Nephron progenitor cell (in vitro differentiated cells): Measurements from ENCODE around the gene CDC42SE2.

Experiments
- DNase-seq: peaks from one replicate; pipeline ENCODE4 v3.0.0; 2021
- H3K27ac Mint-ChIP-seq: 2 replicates; pipeline ENCODE4 v1.8.0; 2021; ENCODE audit warnings: mild to moderate bottlenecking, moderate library complexity, mixed read lengths
- H3K27me3 Mint-ChIP-seq: 2 replicates; pipeline ENCODE4 v1.8.0; 2021; ENCODE audit warnings: mild to moderate bottlenecking, low read depth, mixed read lengths; ENCODE audit not compliant: poor library complexity
- H3K36me3 Mint-ChIP-seq: 2 replicates; pipeline ENCODE4 v1.8.0; 2021; ENCODE audit warnings: low read depth, mixed read lengths
- H3K4me1 Mint-ChIP-seq: 2 replicates; pipeline ENCODE4 v1.8.0; 2021; ENCODE audit warnings: mixed read lengths
- H3K4me3 Mint-ChIP-seq: 2 replicates; pipeline ENCODE4 v1.8.0; 2021; ENCODE audit warnings: mild to moderate bottlenecking, moderate library complexity, mixed read lengths
- H3K9me3 Mint-ChIP-seq: 2 replicates; pipeline ENCODE4 v1.8.0; 2021; ENCODE audit warnings: mild to moderate bottlenecking, moderate library complexity, mixed read lengths
- CTCF ChIP-seq: fragments of 200-600 bp; sonication (generic); IDR thresholded peaks from 2 replicates; pipeline ENCODE4 v1.5.0; 2021; ENCODE audit warnings: antibody characterized with exemption

Gene CDC42SE2

DNA sequence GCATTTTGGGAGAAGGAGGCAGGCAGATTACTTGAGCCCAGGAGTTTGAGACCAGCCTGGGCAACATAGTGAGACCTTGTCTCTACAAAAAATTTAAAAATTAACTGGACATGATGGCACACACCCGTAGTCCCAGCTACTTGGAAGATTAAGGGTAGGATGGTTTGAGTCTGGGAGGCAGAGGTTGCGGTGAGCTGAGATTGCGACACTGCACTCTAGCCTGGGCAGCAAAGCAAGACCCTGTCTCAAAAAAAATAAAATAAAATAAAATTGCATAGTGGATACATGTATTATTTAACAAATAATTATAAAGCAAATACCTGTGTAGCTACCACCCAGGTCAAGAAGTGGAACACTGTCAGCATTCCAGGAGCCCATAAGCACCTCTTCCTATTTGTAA, 90.1 kb downstream of the CDC42SE2 start:
- no peak overlapping the region for H3K4me3 Mint-ChIP-seq
- TF ChIP-seq CTCF: no peak
- H3K9me3 Mint-ChIP-seq: peaks cover 2% of the 10 kb centered on the region
- no peaks in the 10 kb centered on the region for H3K27me3 Mint-ChIP-seq
- DNase-seq: no peak
- H3K4me1 Mint-ChIP-seq: no peaks in the 10 kb centered on the region
- no peak overlapping the region for H3K27ac Mint-ChIP-seq
- H3K36me3 Mint-ChIP-seq: peaks cover under 1% of the 10 kb centered on the region

DNA sequence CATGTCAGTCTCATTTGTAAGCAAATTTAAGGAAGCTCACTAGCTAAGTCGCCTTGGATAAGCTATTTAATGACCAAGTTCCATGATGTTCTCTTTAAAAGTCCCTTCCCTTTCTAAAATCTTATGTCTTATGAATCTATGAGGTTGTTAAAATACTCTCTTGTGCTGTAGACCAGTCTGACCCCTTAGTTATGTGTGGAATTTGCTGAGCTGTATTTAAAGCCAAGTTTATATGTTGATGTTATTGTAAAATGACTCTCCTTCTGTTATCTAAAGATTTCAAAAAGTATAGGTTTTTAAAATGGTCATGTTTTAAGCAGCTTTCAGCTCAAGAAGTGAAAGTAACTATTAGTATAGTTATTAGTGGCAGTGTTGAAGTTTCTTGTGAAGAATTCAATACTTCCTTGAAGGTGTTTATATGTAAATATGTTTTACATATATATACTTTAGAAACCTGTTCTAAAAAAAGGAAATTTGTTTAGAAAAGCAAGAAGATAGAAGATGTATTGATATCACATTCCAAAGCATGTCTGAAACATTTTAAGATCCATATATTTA, 92.2 kb downstream of the CDC42SE2 start:
- no peaks in the 10 kb centered on the region for H3K4me1 Mint-ChIP-seq
- DNase-seq: no peak
- peaks cover 17% of the 10 kb centered on the region for H3K36me3 Mint-ChIP-seq
- H3K4me3 Mint-ChIP-seq: no peak overlapping the region
- peak overlapping the region; percentile 87 for H3K27ac Mint-ChIP-seq
- TF ChIP-seq CTCF: no peak
- H3K27me3 Mint-ChIP-seq: no peaks in the 10 kb centered on the region
- no peaks in the 10 kb centered on the region for H3K9me3 Mint-ChIP-seq

DNA sequence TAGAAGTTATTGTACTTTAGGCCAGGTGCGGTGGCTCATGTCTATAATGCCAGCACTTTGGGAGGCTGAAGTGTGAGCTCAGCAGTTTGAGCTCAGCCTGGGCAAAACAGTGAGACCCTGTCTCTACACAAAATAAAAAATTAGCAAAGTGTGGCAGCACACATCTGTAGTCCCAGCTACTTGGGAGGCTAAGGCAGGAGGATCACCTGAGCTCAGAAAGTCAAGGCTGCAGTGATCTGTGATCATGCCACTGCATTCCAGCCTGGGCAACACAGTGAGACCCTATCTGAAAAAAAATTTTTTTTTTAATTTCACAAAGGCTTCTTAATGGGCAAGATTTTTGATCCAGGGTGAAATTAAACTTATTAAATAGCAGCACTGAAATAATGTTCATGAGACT, 92.8 kb downstream of the CDC42SE2 start:
- no peaks in the 10 kb centered on the region for H3K4me1 Mint-ChIP-seq
- TF ChIP-seq CTCF: no peak
- DNase-seq: no peak
- no peaks in the 10 kb centered on the region for H3K27me3 Mint-ChIP-seq
- H3K4me3 Mint-ChIP-seq: no peak overlapping the region
- no peaks in the 10 kb centered on the region for H3K9me3 Mint-ChIP-seq
- H3K27ac Mint-ChIP-seq: no peak overlapping the region
- peaks cover 22% of the 10 kb centered on the region for H3K36me3 Mint-ChIP-seq

GRCh38 chr5:131357739-131358561, 94.1 kb downstream of the CDC42SE2 start:
- peaks cover 32% of the 10 kb centered on the region for H3K36me3 Mint-ChIP-seq
- no peaks in the 10 kb centered on the region for H3K9me3 Mint-ChIP-seq
- no peaks in the 10 kb centered on the region for H3K4me1 Mint-ChIP-seq
- H3K27me3 Mint-ChIP-seq: no peaks in the 10 kb centered on the region
- no peak for DNase-seq
- H3K27ac Mint-ChIP-seq: peak overlapping the region; percentile 34
- TF ChIP-seq CTCF: no peak
- no peak overlapping the region for H3K4me3 Mint-ChIP-seq

GRCh38 chr5:131361677-131362315, 97.9 kb downstream of the CDC42SE2 start:
- Mint-ChIP-seq H3K4me1 (no peaks in the 10 kb centered on the region), H3K36me3 (peaks cover 62% of the 10 kb centered on the region), H3K9me3 (peaks cover 8% of the 10 kb centered on the region), H3K4me3 (no peak overlapping the region), H3K27ac (peak overlapping the region; percentile 68), H3K27me3 (no peaks in the 10 kb centered on the region)
- DNase-seq: no peak
- no peak for TF ChIP-seq CTCF
